ENCODE data around the gene PDE9A. TPM values are rescaled to one million over a fixed set of nuclear protein-coding genes. Genes with fewer than 3 reads are reported as not detected.

PDE9A gene
- total and polyA plus RNA-seq, 2 of the 4 experiments (the other 2 are of a cell fraction), result 0.89 to 0.90 TPM

DNA sequence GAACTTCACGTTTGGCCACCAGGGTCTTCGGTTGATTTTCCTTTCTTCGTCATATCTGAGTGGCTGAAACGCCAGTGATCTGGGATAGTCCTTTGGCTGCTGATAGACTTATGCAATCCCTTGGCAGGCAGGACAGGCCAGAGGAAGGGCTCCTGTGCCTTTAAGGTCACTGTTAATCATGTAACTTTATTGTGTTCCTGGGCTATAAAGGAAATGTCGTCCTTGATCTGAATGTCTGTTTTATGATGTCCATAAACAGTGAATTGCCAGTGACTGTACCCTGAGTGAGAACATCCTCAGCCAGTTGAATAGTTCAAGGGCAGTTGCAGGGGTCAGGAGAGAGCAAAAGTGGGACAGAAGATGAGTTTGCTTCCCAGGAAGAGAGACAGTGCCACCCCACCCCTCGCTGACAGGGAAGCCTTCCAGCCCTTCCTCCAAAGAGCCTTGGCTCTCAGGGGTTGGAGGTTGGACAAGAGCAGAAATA lies 68.0 kb downstream of the PDE9A start:
- Histone ChIP-seq H3K23ac (ENCODE audit: low read depth, low read length) (no peak overlapping the region; the same call in 1 of the 2 replicates), H3K4me2 (ENCODE audit: low read depth, low read length) (no peak overlapping the region; the same call in 1 of the 2 replicates), H3K56ac (ENCODE audit: extremely low read depth, insufficient read depth, low read length) (no peak overlapping the region), H2BK15ac (ENCODE audit: low read depth, low read length) (no peak overlapping the region), H4K20me1 (ENCODE audit: insufficient read depth, low read length) (no peaks in the 10 kb centered on the region), H4K91ac (ENCODE audit: insufficient read depth, low read depth, low read length) (no peak overlapping the region), H3K4me1 (ENCODE audit: control insufficient read depth, insufficient read depth, low read length) (peaks cover 12% of the 10 kb centered on the region), H3K9ac (ENCODE audit: low read depth, low read length) (no peak overlapping the region), H4K8ac (ENCODE audit: low read depth in 2 of 2, low read length in 2 of 2) (no peak overlapping the region), H2AK5ac (ENCODE audit: low read depth, low read length) (0 out of 2 replicates have a peak overlapping the region, but pooled peaks have one; percentile 4), H2BK120ac (ENCODE audit: low read depth, low read length) (peak overlapping the region; percentile 58; the same call in 1 of the 2 replicates), H2BK5ac (ENCODE audit: low read depth, low read length, poor library complexity, severe bottlenecking) (no peak overlapping the region), H4K5ac (ENCODE audit: low read depth, low read length) (no peak overlapping the region), H3K14ac (replicated peaks; ENCODE audit: low read depth, low read length) (0 out of 2 replicates have a peak overlapping the region, but pooled peaks have one; percentile 50), H2AK9ac (replicated peaks; ENCODE audit: low read depth, low read length, poor library complexity) (no peak overlapping the region), H3K9me3 (ENCODE audit: control insufficient read depth, insufficient read depth, low read length) (no peaks in the 10 kb centered on the region), H3K27ac (ENCODE audit: insufficient read depth, low read length) (no peak overlapping the region), H2BK20ac (ENCODE audit: low read depth, low read length) (peak overlapping the region; percentile 47; the same call in 1 of the 2 replicates), H3K4me3 (ENCODE audit: insufficient read depth, low read depth, low read length) (no peak overlapping the region), H2AFZ (replicated peaks; ENCODE audit: low read length, poor library complexity) (peak overlapping the region; percentile 33), H3K27me3 (ENCODE audit: control insufficient read depth, insufficient read depth, low read length) (no peaks in the 10 kb centered on the region; the same call in 1 of the 2 replicates), H3K9me1 (ENCODE audit: insufficient read depth, low read length) (no peaks in the 10 kb centered on the region; the same call in 1 of the 2 replicates), H3K36me3 (ENCODE audit: control insufficient read depth, insufficient read depth, low read length) (no peaks in the 10 kb centered on the region), H3K79me1 (ENCODE audit: low read depth in 1 of 2, low read length in 2 of 2) (no peaks in the 10 kb centered on the region), H3K4ac (ENCODE audit: low read depth, low read length) (no peak overlapping the region; the same call in 1 of the 2 replicates), H3K18ac (ENCODE audit: low read depth, low read length) (no peak overlapping the region)
- 45% methylated on average over 4 of the region's 6 CpGs; no CpG with 5 or more reads in 1 of the 2 experiments for WGBS, 2 experiments (ENCODE audit: extremely low coverage in 2 of 2, insufficient read length in 1 of 2)
- no TSS peak for BruUV-seq (replicated peaks)
- no peak for DNase-seq
- dilution Hi-C loops (cut with HindIII; ENCODE audit: low sequenced_read_pairs, unreplicated experiment) (no loop called here), intact Hi-C loops (cut with micrococcal nuclease) (no loop called here), in situ Hi-C loops (cut with MboI; ENCODE audit: low sequenced_read_pairs) (no loop called here)
- CTCF ChIA-PET, result no interaction called here
- no peak for ATAC-seq (ENCODE audit: low read depth)
- POLR2A ChIA-PET (ENCODE audit: unreplicated experiment), result no interaction called here
- no peak for TF ChIP-seq CEBPB (IDR thresholded peaks at IDR 0.05; ENCODE audit: low read depth, low read length)
- no peak for TF ChIP-seq SMC3 (IDR thresholded peaks at IDR 0.05; ENCODE audit: low read depth, low read length)
- no peak for TF ChIP-seq RFX5 (IDR thresholded peaks at IDR 0.05; ENCODE audit: low read depth, low read length)
- no peak for TF ChIP-seq FOS (IDR thresholded peaks at IDR 0.05; ENCODE audit: low read depth, low read length)
